ENCODE data around the gene TLE5. TPM values are rescaled to one million over a fixed set of nuclear protein-coding genes. Genes with fewer than 3 reads are reported as not detected.

TLE5 gene
- total and polyA plus RNA-seq, 2 experiments from 2014 or later, result 130 to 154 TPM

- TF ChIP-seq POLR2AphosphoS5 (IDR thresholded peaks at IDR 0.05; ENCODE audit: low read depth), result no peak
- TF ChIP-seq EZH2phosphoT487 (IDR thresholded peaks at IDR 0.05; ENCODE audit: unreplicated experiment), result no peak
- no peak for TF ChIP-seq CREB1 (CRISPR knock-in tag; IDR thresholded peaks at IDR 0.05; ENCODE audit: low read depth)
- TF ChIP-seq ZNF331 (CRISPR knock-in tag; IDR thresholded peaks at IDR 0.05; ENCODE audit: low read depth), result no peak
Observed at GRCh38 chr19:3026768-3027167, 35.5 kb downstream of the TLE5 start (continued).

DNA sequence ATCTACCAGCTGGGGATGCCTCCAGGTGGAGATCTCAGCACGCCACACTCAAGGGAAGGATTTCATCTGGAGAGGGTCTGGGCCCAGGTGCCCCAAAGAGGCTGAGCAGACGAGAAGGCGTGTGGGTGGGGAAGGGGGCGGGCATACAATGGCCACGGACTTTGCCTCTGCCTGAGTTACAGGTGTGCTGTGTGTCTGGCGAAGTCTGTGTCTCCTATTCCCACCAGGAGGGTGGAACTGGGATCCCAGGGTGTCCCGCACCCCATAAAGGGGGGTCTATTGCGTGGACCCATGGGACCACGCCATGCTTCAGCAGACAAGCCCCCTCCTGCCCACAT is 36.8 kb downstream of the TLE5 start:
- Histone ChIP-seq H3K4me2 (peak overlapping the region; percentile 81), H4K20me1 (replicated peaks; ENCODE audit: insufficient read depth) (no peaks in the 10 kb centered on the region), H3K79me2 (replicated peaks; ENCODE audit: insufficient read depth) (no peaks in the 10 kb centered on the region), H3K36me3 (ENCODE audit: insufficient read depth) (no peaks in the 10 kb centered on the region), H3K27me3 (ENCODE audit: insufficient read depth) (peaks cover 62% of the 10 kb centered on the region), H3K4me3 (peak overlapping the region; percentile 55; the same call in 1 of the 2 replicates), H3K4me1 (ENCODE audit: insufficient read depth) (peaks cover 15% of the 10 kb centered on the region; the same call in 1 of the 2 replicates), H3K27ac (ENCODE audit: low read depth) (no peak overlapping the region), H3F3A (replicated peaks; ENCODE audit: low read depth) (no peaks in the 10 kb centered on the region), H3K9me2 (ENCODE audit: insufficient read depth) (no peaks in the 10 kb centered on the region), H2AFZ (peak overlapping the region; percentile 78)
- DNase-seq (ENCODE audit: low spot score) (no peak), ATAC-seq (peak; percentile 24; the same call in 2 of the 3 replicates)
- H3K4me3 Mint-ChIP-seq, result peak overlapping the region; percentile 54; the same call in 2 of the 3 replicates
- peaks cover 49% of the 10 kb centered on the region for H3K27me3 Mint-ChIP-seq (ENCODE audit: insufficient read depth, low read depth, poor library complexity)
- H3K4me1 Mint-ChIP-seq, result peaks cover 19% of the 10 kb centered on the region
- H3K9me3 Mint-ChIP-seq, result no peaks in the 10 kb centered on the region
- 0 out of 3 replicates have a peak, but pooled peaks cover 2% of the 10 kb centered on the region for H3K36me3 Mint-ChIP-seq (ENCODE audit: low read depth)
- no peak overlapping the region for H3K27ac Mint-ChIP-seq
- no peak for TF ChIP-seq ZNF114 (CRISPR knock-in tag; IDR thresholded peaks at IDR 0.05)
- no peak for TF ChIP-seq ZNF331 (CRISPR knock-in tag; IDR thresholded peaks at IDR 0.05; ENCODE audit: low read depth)
- TF ChIP-seq CREB1 (CRISPR knock-in tag; IDR thresholded peaks at IDR 0.05; ENCODE audit: low read depth), result no peak
- TF ChIP-seq POLR2AphosphoS5 (IDR thresholded peaks at IDR 0.05; ENCODE audit: low read depth), result no peak

DNA sequence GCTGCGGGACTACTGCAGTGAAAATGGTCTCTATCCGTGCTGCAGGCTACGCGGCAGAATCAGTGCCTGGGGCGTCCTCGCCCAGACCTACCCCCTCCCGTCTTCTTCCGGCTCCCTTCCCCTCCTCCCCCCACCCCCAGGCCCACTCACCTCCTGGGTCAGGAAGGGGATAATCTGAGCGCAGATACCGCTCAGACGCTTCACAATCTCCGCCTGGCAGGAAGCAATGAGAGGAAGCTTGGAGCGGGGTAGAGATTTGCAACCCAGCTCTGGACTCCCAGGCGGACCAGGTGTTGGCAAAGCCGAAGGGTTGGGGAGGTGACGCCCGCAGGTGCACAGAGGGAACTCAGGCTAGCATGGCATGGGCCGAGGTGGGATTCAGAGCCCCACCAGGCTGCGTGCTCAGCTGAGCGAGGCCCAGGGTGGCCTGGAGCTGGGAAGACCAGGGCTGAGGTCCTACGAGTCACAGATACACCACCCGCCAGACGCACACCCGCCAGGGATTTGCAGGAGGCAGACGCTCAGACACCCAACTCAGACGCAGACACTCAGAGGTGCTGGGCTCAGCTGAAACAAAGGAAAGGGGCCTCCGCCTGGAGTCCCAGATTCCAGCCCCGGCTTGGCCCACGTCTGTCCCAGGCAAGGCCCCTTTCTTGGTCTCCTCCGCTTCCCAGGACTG is 37.3 kb downstream of the TLE5 start:
- peak overlapping the region; percentile 55 for H3K4me3 ChIP-seq
- H3K79me2 ChIP-seq (replicated peaks; ENCODE audit: insufficient read depth), result no peaks in the 10 kb centered on the region
- H3K4me2 ChIP-seq, result peak overlapping the region; percentile 81
- Mint-ChIP-seq H3K9me3 (no peaks in the 10 kb centered on the region), H3K4me3 (peak overlapping the region; percentile 54), H3K4me1 (peaks cover 19% of the 10 kb centered on the region), H3K27ac (no peak overlapping the region), H3K36me3 (ENCODE audit: low read depth) (0 out of 3 replicates have a peak, but pooled peaks cover 2% of the 10 kb centered on the region), H3K27me3 (ENCODE audit: insufficient read depth, low read depth, poor library complexity) (peaks cover 44% of the 10 kb centered on the region)
- H3K9me2 ChIP-seq (ENCODE audit: insufficient read depth), result no peaks in the 10 kb centered on the region
- H3K27me3 ChIP-seq (ENCODE audit: insufficient read depth), result peaks cover 57% of the 10 kb centered on the region
- H3F3A ChIP-seq (replicated peaks; ENCODE audit: low read depth), result no peaks in the 10 kb centered on the region
- H4K20me1 ChIP-seq (replicated peaks; ENCODE audit: insufficient read depth), result no peaks in the 10 kb centered on the region
- H3K4me1 ChIP-seq (ENCODE audit: insufficient read depth), result peaks cover 15% of the 10 kb centered on the region; the same call in 1 of the 2 replicates
- TF ChIP-seq ZNF331 (CRISPR knock-in tag; IDR thresholded peaks at IDR 0.05; ENCODE audit: low read depth) (no peak), EZH2 (IDR thresholded peaks at IDR 0.05; ENCODE audit: low read depth, unreplicated experiment) (no peak), POLR2AphosphoS5 (IDR thresholded peaks at IDR 0.05; ENCODE audit: low read depth) (0 out of 2 replicates have a peak, but pooled peaks have one; percentile 18), EZH2phosphoT487 (IDR thresholded peaks at IDR 0.05; ENCODE audit: unreplicated experiment) (no peak)
- TF ChIP-seq, protein P1, sequence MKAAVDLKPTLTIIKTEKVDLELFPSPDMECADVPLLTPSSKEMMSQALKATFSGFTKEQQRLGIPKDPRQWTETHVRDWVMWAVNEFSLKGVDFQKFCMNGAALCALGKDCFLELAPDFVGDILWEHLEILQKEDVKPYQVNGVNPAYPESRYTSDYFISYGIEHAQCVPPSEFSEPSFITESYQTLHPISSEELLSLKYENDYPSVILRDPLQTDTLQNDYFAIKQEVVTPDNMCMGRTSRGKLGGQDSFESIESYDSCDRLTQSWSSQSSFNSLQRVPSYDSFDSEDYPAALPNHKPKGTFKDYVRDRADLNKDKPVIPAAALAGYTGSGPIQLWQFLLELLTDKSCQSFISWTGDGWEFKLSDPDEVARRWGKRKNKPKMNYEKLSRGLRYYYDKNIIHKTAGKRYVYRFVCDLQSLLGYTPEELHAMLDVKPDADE (IDR thresholded peaks at IDR 0.05), result no peak
- TF ChIP-seq, protein P2, sequence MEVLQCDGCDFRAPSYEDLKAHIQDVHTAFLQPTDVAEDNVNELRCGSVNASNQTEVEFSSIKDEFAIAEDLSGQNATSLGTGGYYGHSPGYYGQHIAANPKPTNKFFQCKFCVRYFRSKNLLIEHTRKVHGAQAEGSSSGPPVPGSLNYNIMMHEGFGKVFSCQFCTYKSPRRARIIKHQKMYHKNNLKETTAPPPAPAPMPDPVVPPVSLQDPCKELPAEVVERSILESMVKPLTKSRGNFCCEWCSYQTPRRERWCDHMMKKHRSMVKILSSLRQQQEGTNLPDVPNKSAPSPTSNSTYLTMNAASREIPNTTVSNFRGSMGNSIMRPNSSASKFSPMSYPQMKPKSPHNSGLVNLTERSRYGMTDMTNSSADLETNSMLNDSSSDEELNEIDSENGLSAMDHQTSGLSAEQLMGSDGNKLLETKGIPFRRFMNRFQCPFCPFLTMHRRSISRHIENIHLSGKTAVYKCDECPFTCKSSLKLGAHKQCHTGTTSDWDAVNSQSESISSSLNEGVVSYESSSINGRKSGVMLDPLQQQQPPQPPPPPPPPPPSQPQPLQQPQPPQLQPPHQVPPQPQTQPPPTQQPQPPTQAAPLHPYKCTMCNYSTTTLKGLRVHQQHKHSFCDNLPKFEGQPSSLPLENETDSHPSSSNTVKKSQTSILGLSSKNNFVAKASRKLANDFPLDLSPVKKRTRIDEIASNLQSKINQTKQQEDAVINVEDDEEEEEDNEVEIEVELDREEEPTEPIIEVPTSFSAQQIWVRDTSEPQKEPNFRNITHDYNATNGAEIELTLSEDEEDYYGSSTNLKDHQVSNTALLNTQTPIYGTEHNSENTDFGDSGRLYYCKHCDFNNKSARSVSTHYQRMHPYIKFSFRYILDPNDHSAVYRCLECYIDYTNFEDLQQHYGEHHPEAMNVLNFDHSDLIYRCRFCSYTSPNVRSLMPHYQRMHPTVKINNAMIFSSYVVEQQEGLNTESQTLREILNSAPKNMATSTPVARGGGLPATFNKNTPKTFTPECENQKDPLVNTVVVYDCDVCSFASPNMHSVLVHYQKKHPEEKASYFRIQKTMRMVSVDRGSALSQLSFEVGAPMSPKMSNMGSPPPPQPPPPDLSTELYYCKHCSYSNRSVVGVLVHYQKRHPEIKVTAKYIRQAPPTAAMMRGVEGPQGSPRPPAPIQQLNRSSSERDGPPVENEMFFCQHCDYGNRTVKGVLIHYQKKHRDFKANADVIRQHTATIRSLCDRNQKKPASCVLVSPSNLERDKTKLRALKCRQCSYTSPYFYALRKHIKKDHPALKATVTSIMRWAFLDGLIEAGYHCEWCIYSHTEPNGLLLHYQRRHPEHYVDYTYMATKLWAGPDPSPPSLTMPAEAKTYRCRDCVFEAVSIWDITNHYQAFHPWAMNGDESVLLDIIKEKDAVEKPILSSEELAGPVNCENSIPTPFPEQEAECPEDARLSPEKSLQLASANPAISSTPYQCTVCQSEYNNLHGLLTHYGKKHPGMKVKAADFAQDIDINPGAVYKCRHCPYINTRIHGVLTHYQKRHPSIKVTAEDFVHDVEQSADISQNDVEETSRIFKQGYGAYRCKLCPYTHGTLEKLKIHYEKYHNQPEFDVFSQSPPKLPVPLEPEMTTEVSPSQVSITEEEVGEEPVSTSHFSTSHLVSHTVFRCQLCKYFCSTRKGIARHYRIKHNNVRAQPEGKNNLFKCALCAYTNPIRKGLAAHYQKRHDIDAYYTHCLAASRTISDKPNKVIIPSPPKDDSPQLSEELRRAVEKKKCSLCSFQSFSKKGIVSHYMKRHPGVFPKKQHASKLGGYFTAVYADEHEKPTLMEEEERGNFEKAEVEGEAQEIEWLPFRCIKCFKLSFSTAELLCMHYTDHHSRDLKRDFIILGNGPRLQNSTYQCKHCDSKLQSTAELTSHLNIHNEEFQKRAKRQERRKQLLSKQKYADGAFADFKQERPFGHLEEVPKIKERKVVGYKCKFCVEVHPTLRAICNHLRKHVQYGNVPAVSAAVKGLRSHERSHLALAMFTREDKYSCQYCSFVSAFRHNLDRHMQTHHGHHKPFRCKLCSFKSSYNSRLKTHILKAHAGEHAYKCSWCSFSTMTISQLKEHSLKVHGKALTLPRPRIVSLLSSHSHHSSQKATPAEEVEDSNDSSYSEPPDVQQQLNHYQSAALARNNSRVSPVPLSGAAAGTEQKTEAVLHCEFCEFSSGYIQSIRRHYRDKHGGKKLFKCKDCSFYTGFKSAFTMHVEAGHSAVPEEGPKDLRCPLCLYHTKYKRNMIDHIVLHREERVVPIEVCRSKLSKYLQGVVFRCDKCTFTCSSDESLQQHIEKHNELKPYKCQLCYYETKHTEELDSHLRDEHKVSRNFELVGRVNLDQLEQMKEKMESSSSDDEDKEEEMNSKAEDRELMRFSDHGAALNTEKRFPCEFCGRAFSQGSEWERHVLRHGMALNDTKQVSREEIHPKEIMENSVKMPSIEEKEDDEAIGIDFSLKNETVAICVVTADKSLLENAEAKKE (CRISPR knock-in tag; IDR thresholded peaks at IDR 0.05), result no peak
- ATAC-seq, result peak; percentile 53
- no peak overlapping the region for H3K27ac ChIP-seq (ENCODE audit: low read depth)
- H2AFZ ChIP-seq, result peak overlapping the region; percentile 78
- peak; percentile 70 for DNase-seq (ENCODE audit: low spot score)
- no peaks in the 10 kb centered on the region for H3K36me3 ChIP-seq (ENCODE audit: insufficient read depth)

All from GM23338 (cell line).